Heart left ventricle (tissue), 13 donors: ENCODE results near the gene IFT172.

Source experiments
- POLR2A ChIP-seq, 2 donors: fragments of 450-650 bp; IDR thresholded peaks; one replicate each; pipeline ENCODE4 v1.6.1; 2017; ENCODE audit warnings: antibody characterized with exemption in 2 of 2, mild to moderate bottlenecking in 2 of 2, moderate library complexity in 2 of 2
- TF ChIP-seq, protein P1 (sequence below), 12 donors: fragments of 200-600 bp; sonication (generic) in 4 of 12; IDR thresholded peaks; one replicate each; pipeline versions ENCODE4 v1.5.0 to v1.8.0; 2018 to 2022; ENCODE audit warnings: antibody characterized with exemption in 12 of 12, mild to moderate bottlenecking in 5 of 12
- donor health status: ischemic (EF 13 %, LVEDD 7.1; RV severe dilation, severe dysfunction).
- donor health status: DM: no; HTN: yes; CAD: no.
- donor health status: DM: no; HTN: no; CAD: no.
- donor health status: ischemic (EF 25% LVEDD 6.9; RV normal size, moderate dysfunction).
- donor health status: ischemic (EF 25% LVEDD 5.7; RV mildly dilated, moderate dysfunction).
- donor health status: ischemic (EF 35%, LVEDD 5.7; RV mildly dilated, moderate dysfunction).
- donor health status: nonischemic (EF 11% LVEDD 7.7; RV severe dilation, severe dysfunction).
- donor health status: DM: yes; HTN: yes; CAD: no.
- donor health status: PGD.
- donor health status: ischemic (EF 29% LVEDD 5.4; RV normal size, mild dysfunction).
- donor health status: nonischemic (EF 23%, LVEDD 6.1; RV moderate dilation, normal function).

- TF ChIP-seq, protein P1, sequence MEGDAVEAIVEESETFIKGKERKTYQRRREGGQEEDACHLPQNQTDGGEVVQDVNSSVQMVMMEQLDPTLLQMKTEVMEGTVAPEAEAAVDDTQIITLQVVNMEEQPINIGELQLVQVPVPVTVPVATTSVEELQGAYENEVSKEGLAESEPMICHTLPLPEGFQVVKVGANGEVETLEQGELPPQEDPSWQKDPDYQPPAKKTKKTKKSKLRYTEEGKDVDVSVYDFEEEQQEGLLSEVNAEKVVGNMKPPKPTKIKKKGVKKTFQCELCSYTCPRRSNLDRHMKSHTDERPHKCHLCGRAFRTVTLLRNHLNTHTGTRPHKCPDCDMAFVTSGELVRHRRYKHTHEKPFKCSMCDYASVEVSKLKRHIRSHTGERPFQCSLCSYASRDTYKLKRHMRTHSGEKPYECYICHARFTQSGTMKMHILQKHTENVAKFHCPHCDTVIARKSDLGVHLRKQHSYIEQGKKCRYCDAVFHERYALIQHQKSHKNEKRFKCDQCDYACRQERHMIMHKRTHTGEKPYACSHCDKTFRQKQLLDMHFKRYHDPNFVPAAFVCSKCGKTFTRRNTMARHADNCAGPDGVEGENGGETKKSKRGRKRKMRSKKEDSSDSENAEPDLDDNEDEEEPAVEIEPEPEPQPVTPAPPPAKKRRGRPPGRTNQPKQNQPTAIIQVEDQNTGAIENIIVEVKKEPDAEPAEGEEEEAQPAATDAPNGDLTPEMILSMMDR (IDR thresholded peaks at IDR 0.05): no peak
- no peak for TF ChIP-seq POLR2A (IDR thresholded peaks at IDR 0.05)
Observed at GRCh38 chr2:27494944-27495554, 5.5 kb upstream of the IFT172 start, which contains the start of gene FNDC4.
